Right renal pelvis (tissue), 4 donors: Measurements from ENCODE around the gene TEX47. TPM values are rescaled to one million over a fixed set of nuclear protein-coding genes. Genes with fewer than 3 reads are reported as not detected.

Experiments used
- DNase-seq, 4 donors: peaks; one replicate each; pipeline ENCODE4 v3.0.0-alpha.2; 2013; ENCODE audit warnings: low read depth in 4 of 4, low spot score in 3 of 4, missing footprints in 1 of 4
- polyA plus RNA-seq, 4 donors: library from polyadenylated mRNA; unstranded; fragments of 120-200 nt; gene quantifications; one replicate each; pipeline ENCODE4 v1.2.1, GENCODE V29; 2013; ENCODE audit not compliant: insufficient read length in 4 of 4

TEX47 gene
- polyA plus RNA-seq, 4 donors: not detected

- no peak for DNase-seq
Observed at GRCh38 chr7:88756802-88757201, 38.7 kb downstream of the TEX47 start.

- DNase-seq: no peak
Observed at GRCh38 chr7:88746126-88746525, 49.4 kb downstream of the TEX47 start.

Other genes starting within 250 kb of the TEX47 start
- under 1 TPM; 0.07 to 0.45 (median 0.26) TPM for gene ZNF804B, start 36.0 kb downstream of the TEX47 start, polyA plus RNA-seq